Immature natural killer cell (primary cell): ENCODE measurements around the gene STIM1. TPM values are rescaled to one million over a fixed set of nuclear protein-coding genes. Genes with fewer than 3 reads are reported as not detected.

ENCODE experiments used
- DNase-seq, 3 donors: peaks; one replicate each; pipeline ENCODE4 v3.0.0; 2022; ENCODE audit warnings: mixed read lengths in 1 of 3
- H3K27ac Mint-ChIP-seq, 6 donors: one replicate each; pipeline ENCODE4 v1.8.0; 2020; ENCODE audit warnings: mixed read lengths in 6 of 6, mild to moderate bottlenecking in 5 of 6, inconsistent platforms in 4 of 6, moderate library complexity in 3 of 6
- H3K27me3 Mint-ChIP-seq, 3 donors: one replicate each; pipeline ENCODE4 v1.8.0; 2020 to 2021; ENCODE audit warnings: low read depth in 3 of 3, mild to moderate bottlenecking in 3 of 3, mixed read lengths in 3 of 3, moderate library complexity in 3 of 3, inconsistent platforms in 1 of 3
- H3K36me3 Mint-ChIP-seq, 3 donors: one replicate each; pipeline ENCODE4 v1.8.0; 2020; ENCODE audit warnings: mixed read lengths in 3 of 3, inconsistent platforms in 2 of 3, mild to moderate bottlenecking in 2 of 3
- H3K4me1 Mint-ChIP-seq, 2 donors: one replicate each; pipeline ENCODE4 v1.8.0; 2020; ENCODE audit warnings: inconsistent platforms in 2 of 2, mild to moderate bottlenecking in 2 of 2, mixed read lengths in 2 of 2, moderate library complexity in 1 of 2
- H3K4me3 Mint-ChIP-seq, 5 donors: one replicate each; pipeline ENCODE4 v1.8.0; 2020; ENCODE audit warnings: mild to moderate bottlenecking in 5 of 5, mixed read lengths in 5 of 5, inconsistent platforms in 3 of 5, moderate library complexity in 3 of 5
- H3K9me3 Mint-ChIP-seq, 6 donors: one replicate each; pipeline ENCODE4 v1.8.0; 2020; ENCODE audit warnings: mild to moderate bottlenecking in 6 of 6, mixed read lengths in 6 of 6, inconsistent platforms in 4 of 6, moderate library complexity in 3 of 6
- polyA plus RNA-seq, 3 donors: library from polyadenylated mRNA; unstranded; fragments of 300-500 nt; fragmentation: Illumina TruSeq; gene quantifications; one replicate each; pipeline ENCODE4 v1.2.3, GENCODE V29; 2021

STIM1 gene
- polyA plus RNA-seq, 3 donors from 2014 or later = 28.7 to 53.1 (median 45.5) TPM

DNA sequence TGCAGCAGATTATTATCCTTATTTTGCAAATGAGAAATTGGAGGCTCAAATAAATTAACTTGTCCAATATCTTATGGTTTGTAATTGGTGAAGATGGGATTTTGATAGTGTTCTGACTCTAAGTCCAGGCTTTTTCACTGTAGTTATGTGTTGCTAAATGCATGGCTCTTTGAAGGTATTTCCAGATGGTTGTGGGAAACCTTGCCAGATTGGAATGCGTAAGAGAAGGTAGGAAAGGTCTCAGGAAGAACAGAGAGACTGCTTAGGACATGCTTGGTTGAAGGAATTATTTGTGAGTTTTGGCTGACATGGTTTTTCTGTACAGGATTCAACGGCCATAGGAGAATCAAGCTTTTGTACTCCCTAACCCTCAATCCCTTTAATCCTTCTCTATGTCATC, 108.6 kb downstream of the STIM1 start:
- no peak for DNase-seq
- no peak overlapping the region for H3K27ac Mint-ChIP-seq
- peaks cover 75 to 95% of the 10 kb centered on the region in 2 donors for H3K4me1 Mint-ChIP-seq
- no peaks in the 10 kb centered on the region for H3K9me3 Mint-ChIP-seq
- H3K36me3 Mint-ChIP-seq = peaks cover 5 to 10% (median 5%) of the 10 kb centered on the region in 3 donors
- H3K27me3 Mint-ChIP-seq = peaks cover 0 to 1% (median 0%) of the 10 kb centered on the region in 3 donors
- H3K4me3 Mint-ChIP-seq = no peak overlapping the region

DNA sequence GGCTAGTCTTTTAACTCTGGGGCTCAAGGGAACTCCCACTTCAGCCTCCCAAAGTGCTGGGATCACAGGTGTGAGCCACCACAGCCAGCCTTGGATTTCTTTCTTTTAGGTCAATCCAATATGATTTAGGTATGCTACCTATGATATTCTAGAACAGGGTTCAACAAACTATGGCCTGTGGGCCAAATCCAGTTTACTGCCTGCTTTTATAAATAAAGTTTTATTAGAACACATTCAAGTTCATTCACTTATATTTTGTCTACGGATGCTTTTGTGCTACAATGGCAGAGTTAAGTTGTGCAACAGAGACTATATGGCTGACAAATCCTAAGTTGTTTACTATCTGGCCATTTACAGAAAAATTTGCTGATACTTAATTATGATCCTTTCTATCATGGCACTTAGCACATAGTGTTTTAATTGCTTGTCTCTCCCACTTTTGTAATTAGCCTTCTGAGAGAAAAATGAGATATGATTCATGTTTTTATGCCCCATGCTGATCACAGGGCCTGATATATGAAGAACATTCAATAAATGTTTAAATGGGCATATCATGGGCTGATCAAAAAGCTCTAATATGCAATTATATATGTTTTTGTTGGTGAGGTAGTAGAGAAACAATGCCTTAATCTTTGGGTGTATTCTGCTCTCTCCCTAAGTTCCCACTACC, 109.6 kb downstream of the STIM1 start:
- Mint-ChIP-seq H3K27ac (peak overlapping the region in 3 of 6 donors; percentile 39 to 59 (median 47)), H3K36me3 (peaks cover 5 to 14% (median 7%) of the 10 kb centered on the region in 3 donors), H3K4me3 (no peak overlapping the region), H3K9me3 (no peaks in the 10 kb centered on the region), H3K27me3 (peaks cover 0 to 1% (median 0%) of the 10 kb centered on the region in 3 donors), H3K4me1 (peaks cover 76 to 95% of the 10 kb centered on the region in 2 donors)
- no peak for DNase-seq

DNA sequence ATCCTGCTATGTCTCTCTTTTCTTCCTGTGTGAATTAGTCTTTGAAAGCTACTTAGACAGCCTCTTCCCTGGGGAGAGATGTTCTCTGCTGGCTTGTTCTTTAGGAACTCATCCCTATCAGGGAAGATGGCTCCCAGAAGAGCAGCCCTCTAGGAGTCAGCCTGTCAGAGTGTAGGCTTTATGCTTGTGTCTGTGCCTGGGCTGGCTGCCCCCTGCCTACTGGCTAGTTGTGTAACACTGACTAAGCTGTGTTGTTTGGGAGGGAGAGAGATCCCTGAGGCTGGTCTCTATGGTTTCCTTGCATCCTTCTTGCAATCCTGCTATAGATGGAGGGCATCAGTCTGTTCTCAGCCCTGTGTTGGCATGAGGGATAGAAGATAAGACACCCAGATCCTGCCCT, 112.2 kb downstream of the STIM1 start:
- peaks cover 80 to 93% of the 10 kb centered on the region in 2 donors for H3K4me1 Mint-ChIP-seq
- no peak for DNase-seq
- H3K36me3 Mint-ChIP-seq = peaks cover 5 to 14% (median 9%) of the 10 kb centered on the region in 3 donors
- no peaks in the 10 kb centered on the region for H3K9me3 Mint-ChIP-seq
- no peak overlapping the region for H3K4me3 Mint-ChIP-seq
- peak overlapping the region in 3 of 6 donors; percentile 35 to 71 (median 69) for H3K27ac Mint-ChIP-seq
- no peaks in the 10 kb centered on the region for H3K27me3 Mint-ChIP-seq

DNA sequence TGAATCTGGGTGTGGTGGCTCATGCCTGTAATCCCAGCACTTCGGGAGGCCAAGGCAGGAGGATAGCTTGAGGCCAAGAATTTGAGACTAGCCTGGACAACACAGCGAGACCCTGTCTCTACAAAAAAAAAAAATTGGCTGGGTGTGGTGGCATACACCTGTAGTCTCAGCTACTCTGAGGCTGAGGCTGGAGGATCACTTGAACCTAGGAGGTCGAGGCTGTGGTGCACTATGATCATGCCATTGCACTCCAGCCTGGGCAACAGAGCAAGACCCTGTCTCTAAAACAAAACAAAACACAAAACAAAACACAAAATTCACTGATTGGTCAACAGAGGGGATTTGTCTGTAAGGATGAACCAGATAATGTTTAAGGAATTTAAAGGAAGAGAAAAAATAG, 113.7 kb downstream of the STIM1 start:
- H3K36me3 Mint-ChIP-seq = peaks cover 5 to 14% (median 9%) of the 10 kb centered on the region in 3 donors
- H3K4me1 Mint-ChIP-seq = peaks cover 77 to 92% of the 10 kb centered on the region in 2 donors
- no peak for DNase-seq
- no peaks in the 10 kb centered on the region for H3K9me3 Mint-ChIP-seq
- no peaks in the 10 kb centered on the region for H3K27me3 Mint-ChIP-seq
- peak overlapping the region; percentile 27 to 64 (median 47) for H3K4me3 Mint-ChIP-seq
- H3K27ac Mint-ChIP-seq = peak overlapping the region; percentile 36 to 90 (median 74)

DNA sequence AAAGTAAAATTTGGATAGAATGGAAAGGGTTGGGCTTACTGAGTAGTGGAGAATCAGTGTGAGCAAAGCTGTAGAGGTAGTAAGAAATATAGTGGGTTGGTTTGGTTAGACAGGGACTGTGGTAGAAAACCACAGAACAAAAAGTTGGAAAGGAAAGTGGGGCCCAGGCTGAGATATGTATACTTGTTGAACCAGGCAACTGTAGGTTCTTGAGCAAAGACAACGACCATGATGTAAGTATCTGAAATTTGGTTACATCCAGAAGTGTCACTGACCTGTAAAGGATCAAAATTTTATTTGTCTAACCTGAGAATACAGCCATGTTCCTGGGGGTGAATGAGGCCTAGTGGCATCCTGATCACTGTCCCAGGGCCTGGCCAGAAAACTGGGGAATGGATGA, 114.1 kb downstream of the STIM1 start:
- Mint-ChIP-seq H3K36me3 (peaks cover 5 to 14% (median 9%) of the 10 kb centered on the region in 3 donors), H3K4me3 (peak overlapping the region; percentile 27 to 64 (median 47)), H3K4me1 (peaks cover 79 to 94% of the 10 kb centered on the region in 2 donors), H3K27ac (peak overlapping the region; percentile 17 to 90 (median 74)), H3K9me3 (no peaks in the 10 kb centered on the region), H3K27me3 (peaks cover 0 to under 1% (median 0%) of the 10 kb centered on the region in 3 donors)
- peak in 2 of 3 donors; percentile 22 to 32 for DNase-seq

DNA sequence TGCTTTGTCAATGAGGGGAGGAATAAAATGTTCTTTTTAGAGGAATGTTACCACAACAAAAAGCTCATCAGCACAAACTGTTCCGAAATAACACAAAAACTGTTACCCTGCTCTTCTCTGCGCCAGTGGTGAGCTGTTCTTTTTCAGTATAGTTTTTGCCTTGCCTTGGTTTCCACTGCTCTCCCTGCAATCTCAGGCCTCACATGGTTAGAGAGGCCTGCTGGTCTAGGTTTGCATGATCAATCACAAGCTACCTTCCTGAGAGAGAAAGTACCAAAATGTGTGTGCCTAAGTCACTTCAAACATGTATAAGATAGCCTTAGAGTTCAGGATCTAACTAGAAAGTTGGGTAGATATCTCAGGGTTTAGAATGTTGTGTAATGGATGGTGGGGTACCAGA, 114.6 kb downstream of the STIM1 start:
- peaks cover 0 to 2% (median 0%) of the 10 kb centered on the region in 3 donors for H3K27me3 Mint-ChIP-seq
- H3K4me1 Mint-ChIP-seq = peaks cover 80 to 95% of the 10 kb centered on the region in 2 donors
- H3K9me3 Mint-ChIP-seq = no peaks in the 10 kb centered on the region

DNA sequence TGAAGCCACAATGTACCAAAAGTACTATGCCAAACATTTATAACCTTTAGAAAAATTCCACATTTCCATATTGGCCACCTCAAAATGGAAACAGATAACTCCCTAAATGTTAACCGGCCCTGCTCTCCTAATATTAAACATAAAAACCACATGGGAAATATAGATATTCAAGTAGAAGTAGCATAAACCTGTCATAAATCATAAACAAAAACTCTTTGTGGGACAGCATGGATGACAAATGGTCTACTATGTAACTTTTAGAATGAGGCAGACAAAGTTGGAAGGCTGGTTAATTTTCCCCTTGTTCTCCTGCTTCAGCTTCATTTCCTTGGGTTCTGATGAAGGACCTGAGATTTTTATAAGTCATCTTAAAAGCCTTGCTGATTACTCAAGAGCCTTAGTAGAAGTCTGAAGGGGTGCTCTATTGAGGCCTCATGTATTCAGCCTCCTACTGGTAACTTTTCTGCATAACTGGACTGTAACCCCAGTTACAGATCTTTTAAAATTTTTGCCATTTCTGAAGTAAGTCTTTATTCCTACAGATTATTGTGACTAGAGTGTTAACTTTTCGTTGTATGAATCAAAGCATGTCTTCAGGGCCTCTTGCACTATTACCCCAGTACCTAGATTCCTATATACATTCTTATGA, 116.4 kb downstream of the STIM1 start:
- Mint-ChIP-seq H3K4me1 (peaks cover 67 to 88% of the 10 kb centered on the region in 2 donors), H3K27ac (peak overlapping the region; percentile 13 to 66 (median 51)), H3K36me3 (peaks cover 5 to 14% (median 9%) of the 10 kb centered on the region in 3 donors), H3K27me3 (peaks cover 0 to 2% (median 0%) of the 10 kb centered on the region in 3 donors), H3K4me3 (no peak overlapping the region), H3K9me3 (no peaks in the 10 kb centered on the region)
- DNase-seq = peak in 1 of 3 donors; percentile 22

More for the DNA sequence above, 114.6 kb downstream of the STIM1 start:
- Mint-ChIP-seq H3K36me3 (peaks cover 5 to 14% (median 9%) of the 10 kb centered on the region in 3 donors), H3K27ac (peak overlapping the region; percentile 17 to 90 (median 74)), H3K4me3 (peak overlapping the region; percentile 27 to 64 (median 45))
- no peak for DNase-seq

DNA sequence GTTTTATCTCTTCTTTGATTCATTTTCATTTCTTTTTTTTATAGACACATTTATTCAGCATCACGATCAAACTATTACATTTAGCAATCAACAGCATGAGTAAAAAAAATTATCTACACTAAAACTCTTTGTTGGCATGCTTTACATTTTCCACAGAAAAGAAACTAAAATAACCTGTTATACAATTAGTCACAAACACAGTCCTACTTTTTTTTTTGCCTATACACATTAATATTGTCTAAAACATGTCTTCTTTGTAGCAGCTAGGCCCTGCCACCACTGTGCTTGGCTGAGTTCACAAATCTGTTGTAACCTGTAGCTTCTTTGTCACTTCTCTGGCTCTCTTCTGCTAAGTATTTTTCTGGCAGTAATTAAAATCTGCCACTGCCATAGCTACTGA, 117.0 kb downstream of the STIM1 start:
- Mint-ChIP-seq H3K27ac (peak overlapping the region; percentile 13 to 66 (median 49)), H3K4me3 (no peak overlapping the region)

DNA sequence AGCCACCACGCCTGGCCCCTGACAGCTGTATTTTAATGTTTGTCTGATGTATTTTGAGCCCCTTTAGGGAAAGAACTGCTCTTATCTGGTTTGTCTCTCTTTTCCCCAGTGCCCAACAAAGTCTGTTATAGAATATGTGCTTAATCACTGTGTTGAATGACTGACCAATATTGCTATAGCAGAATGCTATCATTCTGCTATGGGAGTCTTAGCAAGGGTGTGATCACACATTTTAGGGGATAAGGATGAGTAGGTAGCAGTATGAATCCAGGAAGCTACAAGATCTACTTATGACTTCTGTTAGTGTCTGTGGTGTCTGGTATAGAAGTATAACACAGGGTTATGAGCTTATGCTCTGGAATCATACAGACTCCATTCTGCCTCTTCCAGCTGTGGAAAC, 121.6 kb downstream of the STIM1 start:
- H3K27me3 Mint-ChIP-seq = peaks cover 0 to 3% (median 2%) of the 10 kb centered on the region in 3 donors

More for the DNA sequence above, 117.0 kb downstream of the STIM1 start:
- Mint-ChIP-seq H3K4me1 (peaks cover 71 to 88% of the 10 kb centered on the region in 2 donors), H3K36me3 (peaks cover 5 to 14% (median 9%) of the 10 kb centered on the region in 3 donors), H3K27me3 (peaks cover 0 to 2% (median 0%) of the 10 kb centered on the region in 3 donors), H3K9me3 (no peaks in the 10 kb centered on the region)
- no peak for DNase-seq

DNA sequence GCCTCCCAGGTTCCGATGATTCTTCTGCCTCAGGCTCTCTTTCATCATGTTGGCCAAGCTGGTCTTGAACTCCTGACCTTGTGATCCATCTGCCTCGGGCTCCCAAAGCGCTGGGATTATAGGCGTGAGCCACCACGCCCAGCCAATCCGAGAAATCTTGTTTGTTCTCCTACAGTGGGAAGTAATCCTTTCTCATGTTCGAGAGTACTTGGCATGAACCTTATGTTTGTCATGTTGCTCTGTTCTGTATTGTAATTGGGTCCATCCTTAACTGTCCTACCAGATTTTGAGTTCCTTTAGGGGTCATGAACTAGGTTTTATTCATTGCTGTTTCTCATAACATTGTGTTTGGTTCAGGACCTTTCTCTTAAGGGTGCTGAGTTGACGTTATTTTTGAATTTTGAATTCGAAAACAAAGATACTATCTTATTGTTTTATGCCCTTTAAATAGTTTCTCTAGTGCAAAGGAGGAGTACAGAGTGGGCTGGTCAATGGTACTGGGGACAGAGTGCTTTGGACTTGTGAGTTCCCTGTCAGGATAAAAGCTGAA, 125.7 kb downstream of the STIM1 start:
- Mint-ChIP-seq H3K36me3 (no peaks in the 10 kb centered on the region), H3K27ac (peak overlapping the region in 2 of 6 donors; percentile 4 to 34), H3K9me3 (no peaks in the 10 kb centered on the region), H3K4me3 (no peak overlapping the region), H3K27me3 (peaks cover 0 to 5% (median 0%) of the 10 kb centered on the region in 3 donors), H3K4me1 (peaks cover 66 to 90% of the 10 kb centered on the region in 2 donors)
- DNase-seq = no peak

More for the DNA sequence above, 121.6 kb downstream of the STIM1 start:
- H3K9me3 Mint-ChIP-seq = no peaks in the 10 kb centered on the region
- peak overlapping the region in 2 of 6 donors; percentile 15 to 41 for H3K27ac Mint-ChIP-seq
- peaks cover 61 to 84% of the 10 kb centered on the region in 2 donors for H3K4me1 Mint-ChIP-seq
- no peak for DNase-seq
- no peak overlapping the region for H3K4me3 Mint-ChIP-seq
- H3K36me3 Mint-ChIP-seq = no peaks in the 10 kb centered on the region

DNA sequence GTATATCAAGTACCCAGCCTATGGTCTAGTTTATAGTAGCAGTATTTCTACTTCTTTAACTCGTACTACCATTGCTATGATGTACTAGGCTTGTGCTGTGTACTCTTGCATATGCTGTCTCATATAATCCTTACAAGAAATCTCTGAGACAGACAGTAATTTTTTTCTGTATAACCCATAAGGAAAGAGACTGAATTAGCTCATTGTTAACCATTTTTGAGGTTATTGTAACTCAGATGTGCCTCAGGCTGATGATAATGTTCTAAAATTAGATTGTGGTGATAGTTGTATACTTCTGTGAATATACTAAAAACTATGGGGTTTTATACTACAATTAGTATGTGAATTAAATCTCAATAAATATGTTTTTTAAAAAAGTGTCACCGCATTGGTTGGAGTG, 127.0 kb downstream of the STIM1 start:
- Mint-ChIP-seq H3K27me3 (peaks cover 0 to 5% (median 0%) of the 10 kb centered on the region in 3 donors), H3K4me1 (peaks cover 61 to 89% of the 10 kb centered on the region in 2 donors), H3K4me3 (no peak overlapping the region), H3K9me3 (no peaks in the 10 kb centered on the region), H3K27ac (peak overlapping the region in 1 of 6 donors; percentile 31), H3K36me3 (no peaks in the 10 kb centered on the region)
- no peak for DNase-seq

DNA sequence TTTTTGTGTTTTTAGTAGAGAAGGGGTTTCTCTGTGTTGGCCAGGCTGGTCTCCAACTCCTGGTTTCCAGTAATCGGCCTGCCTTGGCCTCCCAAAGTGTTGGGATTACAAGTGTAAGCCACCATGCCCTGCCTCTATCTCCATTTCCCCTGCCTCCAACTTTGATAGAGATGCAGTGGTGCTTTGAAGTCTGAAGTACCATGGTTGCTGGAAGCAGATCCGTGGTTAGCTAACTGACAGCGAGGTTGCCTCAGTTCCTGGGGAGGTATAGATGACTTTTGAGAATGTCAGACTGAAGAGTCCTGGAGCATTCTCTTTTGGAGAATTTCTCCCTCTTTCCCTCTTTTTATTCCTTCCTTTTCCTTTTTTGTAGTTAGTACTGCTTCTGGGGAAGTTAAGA, 127.6 kb downstream of the STIM1 start:
- Mint-ChIP-seq H3K9me3 (no peaks in the 10 kb centered on the region), H3K4me1 (peaks cover 61 to 91% of the 10 kb centered on the region in 2 donors), H3K27ac (peak overlapping the region in 2 of 6 donors; percentile 10 to 16), H3K36me3 (no peaks in the 10 kb centered on the region), H3K4me3 (no peak overlapping the region), H3K27me3 (peaks cover 0 to 8% (median 0%) of the 10 kb centered on the region in 3 donors)
- no peak for DNase-seq

DNA sequence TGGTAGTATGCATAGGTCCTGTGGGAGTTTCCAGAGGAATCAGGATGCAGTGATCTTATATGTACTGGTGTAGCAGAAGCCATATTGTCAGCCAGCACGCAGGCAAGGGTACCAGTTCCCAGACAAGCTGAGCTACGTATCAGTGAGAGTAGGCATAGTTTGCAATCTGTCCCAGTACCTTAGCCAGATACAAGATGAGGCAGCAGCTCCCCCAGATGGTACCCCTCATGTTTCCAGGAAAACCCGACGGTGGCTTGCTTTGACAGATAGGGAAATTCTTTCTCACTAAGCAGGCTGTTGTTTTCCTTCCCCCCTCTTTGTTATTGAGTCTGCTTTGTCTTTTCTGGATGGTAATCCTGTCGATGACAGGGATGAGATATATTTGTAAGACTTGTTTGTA, 129.4 kb downstream of the STIM1 start:
- Mint-ChIP-seq H3K4me3 (no peak overlapping the region), H3K9me3 (no peaks in the 10 kb centered on the region), H3K27me3 (peaks cover 0 to 8% (median 0%) of the 10 kb centered on the region in 3 donors), H3K27ac (peak overlapping the region in 2 of 6 donors; percentile 39 to 71), H3K36me3 (no peaks in the 10 kb centered on the region), H3K4me1 (peaks cover 60 to 92% of the 10 kb centered on the region in 2 donors)
- DNase-seq = no peak
